GM19099 (cell line): ENCODE results near the gene FAM117B.

Experiments used
- POLR2A ChIP-seq: IDR thresholded peaks from 3 replicates; pipeline ENCODE4 v1.6.1; 2011; ENCODE audit warnings: low read depth; ENCODE audit not compliant: insufficient read length; ENCODE audit errors: extremely low read depth

Gene FAM117B

GRCh38 chr2:202671317-202672035 lies 36.7 kb downstream of the FAM117B start:
- TF ChIP-seq POLR2A, result no peak

GRCh38 chr2:202679980-202680379 lies 45.2 kb downstream of the FAM117B start:
- no peak for TF ChIP-seq POLR2A

- TF ChIP-seq POLR2A, result no peak
These were observed 45.7 kb downstream of the FAM117B start for GRCh38 chr2:202680512-202680911.

GRCh38 chr2:202681688-202682205 lies 47.0 kb downstream of the FAM117B start:
- no peak for TF ChIP-seq POLR2A

- TF ChIP-seq POLR2A, result no peak
These were observed 47.5 kb downstream of the FAM117B start for GRCh38 chr2:202682274-202682673.

- TF ChIP-seq POLR2A, result no peak
These were observed 52.5 kb downstream of the FAM117B start for GRCh38 chr2:202687276-202687675.

GRCh38 chr2:202689459-202689858 lies 54.7 kb downstream of the FAM117B start:
- no peak for TF ChIP-seq POLR2A

- no peak for TF ChIP-seq POLR2A
These were observed 55.1 kb downstream of the FAM117B start for GRCh38 chr2:202689898-202690297.

- no peak for TF ChIP-seq POLR2A
These were observed 55.6 kb downstream of the FAM117B start for GRCh38 chr2:202690321-202690900.

- TF ChIP-seq POLR2A, result no peak
These were observed 58.7 kb downstream of the FAM117B start for GRCh38 chr2:202693503-202693902.

GRCh38 chr2:202695166-202695565 lies 60.4 kb downstream of the FAM117B start:
- no peak for TF ChIP-seq POLR2A

GRCh38 chr2:202700075-202700901 lies 65.5 kb downstream of the FAM117B start:
- TF ChIP-seq POLR2A, result no peak

- TF ChIP-seq POLR2A, result no peak
These were observed 68.3 kb downstream of the FAM117B start for GRCh38 chr2:202703091-202703490.

- TF ChIP-seq POLR2A, result no peak
These were observed 69.5 kb downstream of the FAM117B start for GRCh38 chr2:202704248-202704647.

- no peak for TF ChIP-seq POLR2A
These were observed 70.8 kb downstream of the FAM117B start for GRCh38 chr2:202705446-202706020.
